ENCODE measurements around the gene NLRP3.

NLRP3 gene

DNA sequence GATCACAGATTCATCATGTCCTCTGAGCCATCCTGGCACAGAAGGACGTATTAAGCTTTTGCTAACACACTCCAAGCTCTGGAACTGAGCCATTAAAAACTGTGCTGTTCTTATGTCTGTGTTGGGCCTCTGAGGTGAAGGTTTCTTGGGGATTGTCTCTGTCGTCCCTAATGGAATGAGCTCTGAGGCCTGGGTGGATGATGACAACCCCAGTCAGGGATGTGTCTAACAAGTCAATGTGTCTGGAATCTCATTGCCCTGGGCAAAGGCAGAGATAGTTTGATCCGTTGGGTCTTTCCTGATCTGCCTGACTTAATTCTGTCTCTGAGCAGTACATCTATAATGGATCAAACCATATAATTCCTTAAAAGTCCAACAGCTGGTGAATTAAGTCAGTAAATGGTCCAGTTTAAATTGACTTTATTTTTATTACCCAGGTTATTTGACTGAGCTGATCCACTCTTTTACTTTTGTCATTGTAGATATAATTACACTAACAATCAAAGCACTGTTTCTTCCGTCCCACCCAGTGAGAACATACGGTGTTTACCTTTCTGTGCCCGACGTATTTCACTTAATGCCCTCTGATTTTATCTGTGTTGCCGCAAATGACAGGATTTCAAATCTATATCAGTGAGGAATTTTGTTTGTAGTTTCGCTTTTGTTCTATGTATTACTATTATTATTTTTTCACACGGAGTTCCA, 80.8 kb downstream of the NLRP3 start:
- DNase-seq (ENCODE audit: low read depth): no peak
- TF ChIP-seq, protein P1, sequence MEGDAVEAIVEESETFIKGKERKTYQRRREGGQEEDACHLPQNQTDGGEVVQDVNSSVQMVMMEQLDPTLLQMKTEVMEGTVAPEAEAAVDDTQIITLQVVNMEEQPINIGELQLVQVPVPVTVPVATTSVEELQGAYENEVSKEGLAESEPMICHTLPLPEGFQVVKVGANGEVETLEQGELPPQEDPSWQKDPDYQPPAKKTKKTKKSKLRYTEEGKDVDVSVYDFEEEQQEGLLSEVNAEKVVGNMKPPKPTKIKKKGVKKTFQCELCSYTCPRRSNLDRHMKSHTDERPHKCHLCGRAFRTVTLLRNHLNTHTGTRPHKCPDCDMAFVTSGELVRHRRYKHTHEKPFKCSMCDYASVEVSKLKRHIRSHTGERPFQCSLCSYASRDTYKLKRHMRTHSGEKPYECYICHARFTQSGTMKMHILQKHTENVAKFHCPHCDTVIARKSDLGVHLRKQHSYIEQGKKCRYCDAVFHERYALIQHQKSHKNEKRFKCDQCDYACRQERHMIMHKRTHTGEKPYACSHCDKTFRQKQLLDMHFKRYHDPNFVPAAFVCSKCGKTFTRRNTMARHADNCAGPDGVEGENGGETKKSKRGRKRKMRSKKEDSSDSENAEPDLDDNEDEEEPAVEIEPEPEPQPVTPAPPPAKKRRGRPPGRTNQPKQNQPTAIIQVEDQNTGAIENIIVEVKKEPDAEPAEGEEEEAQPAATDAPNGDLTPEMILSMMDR (IDR thresholded peaks at IDR 0.05; ENCODE audit: low read depth, low read length, missing control alignments): no peak
- in situ Hi-C loops (cut with HindIII; ENCODE audit: low sequenced_read_pairs): no loop called here
- H3K4me3 ChIP-seq (ENCODE audit: low read depth, low read length): no peak overlapping the region
